GOT3 (cell line): ENCODE measurements around the gene RIPOR3.
"Not testable (repeated sequence)": the region's sequence is repeated elsewhere in the genome, so short reads cannot be mapped to it uniquely, and the experiment has no call there.

Source experiments
- DNase-seq: peaks from one replicate; lab custom pipeline; 2025; ENCODE audit warnings: mixed read lengths; lab: John Stamatoyannopoulos, UW

RIPOR3 gene

GRCh38 chr20:50679753-50680104, 11.6 kb downstream of the RIPOR3 start:
- no peak for DNase-seq

- no peak for DNase-seq
Measured at GRCh38 chr20:50678169-50678898, 13.0 kb downstream of the RIPOR3 start.

- DNase-seq = no peak
Measured at GRCh38 chr20:50676858-50677257, 14.5 kb downstream of the RIPOR3 start.

GRCh38 chr20:50676377-50676731, 15.0 kb downstream of the RIPOR3 start:
- not testable (repeated sequence) for DNase-seq

GRCh38 chr20:50675671-50676376, 15.5 kb downstream of the RIPOR3 start:
- DNase-seq = no peak

GRCh38 chr20:50674138-50674825, 17.1 kb downstream of the RIPOR3 start:
- DNase-seq = no peak

- no peak for DNase-seq
Measured at GRCh38 chr20:50673466-50674137, 17.7 kb downstream of the RIPOR3 start.

GRCh38 chr20:50673146-50673465, 18.2 kb downstream of the RIPOR3 start:
- DNase-seq = no peak

- no peak for DNase-seq
Measured at GRCh38 chr20:50672400-50673145, 18.8 kb downstream of the RIPOR3 start.

GRCh38 chr20:50671626-50672025, 19.7 kb downstream of the RIPOR3 start:
- DNase-seq = no peak

GRCh38 chr20:50671010-50671409, 20.3 kb downstream of the RIPOR3 start:
- DNase-seq = not testable (repeated sequence)

- no peak for DNase-seq
Measured at GRCh38 chr20:50670126-50670862, 21.0 kb downstream of the RIPOR3 start.

- DNase-seq = no peak
Measured at GRCh38 chr20:50668798-50669197, 22.5 kb downstream of the RIPOR3 start.

- DNase-seq = no peak
Measured at GRCh38 chr20:50668326-50668725, 23.0 kb downstream of the RIPOR3 start.

- no peak for DNase-seq
Measured at GRCh38 chr20:50666709-50667298, 24.5 kb downstream of the RIPOR3 start.

GRCh38 chr20:50664254-50664653, 27.1 kb downstream of the RIPOR3 start:
- no peak for DNase-seq

GRCh38 chr20:50663095-50663821, 28.1 kb downstream of the RIPOR3 start:
- DNase-seq = no peak

- no peak for DNase-seq
Measured at GRCh38 chr20:50659975-50660670, 31.2 kb downstream of the RIPOR3 start.

GRCh38 chr20:50658804-50659380, 32.5 kb downstream of the RIPOR3 start:
- DNase-seq = no peak
